HG03575 (cell line): ENCODE measurements around the gene ELAVL1.

Experiments
- ATAC-seq: cut with Tn5 transposase; IDR thresholded peaks from one replicate; pipeline ENCODE4 v1.9.1; 2021; ENCODE audit not compliant: unreplicated experiment, insufficient number of reproducible peaks, low FRiP score; ENCODE audit errors: extremely low read depth

ELAVL1 gene

DNA sequence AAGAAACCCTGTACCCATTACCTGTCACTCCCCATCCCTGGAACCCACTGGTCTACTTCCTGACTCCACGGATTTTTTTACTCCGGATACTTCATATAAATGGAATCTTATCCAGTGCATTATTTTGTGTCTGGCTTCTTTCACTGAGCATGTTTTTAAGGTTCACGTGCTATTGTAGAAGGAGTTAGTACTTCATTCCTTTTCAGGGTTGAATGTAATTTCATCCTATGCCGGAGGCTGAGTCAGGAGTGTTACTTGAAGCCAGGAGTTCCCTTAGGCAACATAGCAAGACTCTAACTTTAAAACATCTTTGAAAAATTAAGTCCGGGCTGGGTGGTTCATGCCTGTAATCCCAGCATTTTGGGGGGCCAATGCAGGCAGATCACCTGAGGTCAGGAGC is 17.9 kb upstream of the ELAVL1 start:
- ATAC-seq, result no peak

DNA sequence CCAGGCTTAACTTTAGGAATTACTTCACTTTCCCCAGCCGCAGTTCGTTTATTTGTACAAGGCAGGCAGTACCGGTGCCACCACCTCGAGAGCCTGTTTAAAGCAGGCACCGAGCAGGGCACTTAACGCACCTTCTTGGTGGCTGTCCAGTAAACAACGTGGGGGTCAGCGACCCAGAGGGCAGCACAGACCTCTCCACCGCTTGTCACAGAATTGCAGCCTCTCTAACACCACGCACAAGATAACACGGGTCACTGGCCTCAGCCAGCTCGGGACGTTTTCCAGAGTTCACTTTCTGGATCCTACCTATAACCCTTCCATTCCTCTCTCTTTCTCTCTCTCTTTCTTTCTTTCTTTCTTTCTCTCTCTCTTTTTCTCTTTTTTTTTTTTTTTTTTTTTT is 16.8 kb upstream of the ELAVL1 start:
- ATAC-seq, result no peak

DNA sequence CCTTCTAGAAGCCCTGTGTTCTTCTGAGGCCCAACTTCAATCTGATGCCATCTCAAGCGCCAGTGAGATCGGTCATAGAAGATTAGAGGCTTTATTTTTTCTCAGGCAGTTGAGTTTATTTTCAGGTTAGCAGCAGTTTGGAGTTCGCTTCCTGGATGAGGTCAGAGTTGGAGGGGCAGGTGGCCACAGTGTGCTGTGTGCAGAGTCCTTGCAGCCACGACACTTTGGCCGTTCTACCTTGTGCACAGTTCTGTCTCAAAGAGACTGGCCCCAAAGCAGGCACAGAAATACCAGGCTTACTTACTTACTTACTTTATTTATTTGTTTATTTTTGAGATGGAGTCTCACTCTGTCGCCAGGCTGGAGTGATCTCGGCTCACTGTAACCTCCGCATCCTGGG is 15.9 kb upstream of the ELAVL1 start:
- no peak for ATAC-seq

DNA sequence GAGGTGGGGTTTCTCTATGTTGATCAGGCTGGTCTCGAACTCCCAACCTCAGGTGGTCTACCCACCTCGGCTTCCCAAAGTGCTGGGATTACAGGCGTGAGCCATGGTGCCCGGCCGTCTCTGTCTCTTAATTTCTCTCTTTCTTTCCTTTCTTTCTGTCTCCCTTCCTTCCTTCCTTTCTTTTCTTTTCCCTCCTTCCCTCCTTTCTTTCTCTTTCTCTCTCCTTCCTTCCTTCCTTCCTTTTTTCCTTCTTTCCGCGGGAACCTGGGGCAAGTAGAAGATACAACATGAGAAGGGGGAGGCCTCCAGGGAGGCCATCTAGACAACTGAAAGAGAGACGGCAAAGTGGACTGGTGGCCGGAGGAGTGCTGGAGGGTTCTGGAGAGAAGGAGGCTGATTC is 15.2 kb upstream of the ELAVL1 start:
- ATAC-seq, result no peak

DNA sequence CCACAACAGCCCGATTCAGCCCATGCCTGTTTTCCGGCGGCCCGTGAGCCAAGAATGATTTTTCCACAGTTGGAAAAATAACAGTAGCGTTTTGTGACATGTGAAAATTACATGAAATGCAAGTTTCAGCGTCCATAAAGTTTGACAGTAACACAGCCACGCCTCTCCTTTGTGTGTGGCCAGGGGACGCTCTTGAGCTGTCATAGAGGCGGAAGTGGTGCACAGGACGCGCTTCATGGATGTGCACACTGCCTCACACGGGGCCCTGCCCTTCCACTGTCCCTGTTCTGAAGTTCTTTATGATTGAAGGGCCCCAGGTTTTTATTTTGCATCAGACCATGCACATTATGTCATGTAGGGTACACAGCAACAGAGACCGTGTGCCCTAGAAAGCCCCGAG is 12.4 kb upstream of the ELAVL1 start:
- ATAC-seq, result no peak

DNA sequence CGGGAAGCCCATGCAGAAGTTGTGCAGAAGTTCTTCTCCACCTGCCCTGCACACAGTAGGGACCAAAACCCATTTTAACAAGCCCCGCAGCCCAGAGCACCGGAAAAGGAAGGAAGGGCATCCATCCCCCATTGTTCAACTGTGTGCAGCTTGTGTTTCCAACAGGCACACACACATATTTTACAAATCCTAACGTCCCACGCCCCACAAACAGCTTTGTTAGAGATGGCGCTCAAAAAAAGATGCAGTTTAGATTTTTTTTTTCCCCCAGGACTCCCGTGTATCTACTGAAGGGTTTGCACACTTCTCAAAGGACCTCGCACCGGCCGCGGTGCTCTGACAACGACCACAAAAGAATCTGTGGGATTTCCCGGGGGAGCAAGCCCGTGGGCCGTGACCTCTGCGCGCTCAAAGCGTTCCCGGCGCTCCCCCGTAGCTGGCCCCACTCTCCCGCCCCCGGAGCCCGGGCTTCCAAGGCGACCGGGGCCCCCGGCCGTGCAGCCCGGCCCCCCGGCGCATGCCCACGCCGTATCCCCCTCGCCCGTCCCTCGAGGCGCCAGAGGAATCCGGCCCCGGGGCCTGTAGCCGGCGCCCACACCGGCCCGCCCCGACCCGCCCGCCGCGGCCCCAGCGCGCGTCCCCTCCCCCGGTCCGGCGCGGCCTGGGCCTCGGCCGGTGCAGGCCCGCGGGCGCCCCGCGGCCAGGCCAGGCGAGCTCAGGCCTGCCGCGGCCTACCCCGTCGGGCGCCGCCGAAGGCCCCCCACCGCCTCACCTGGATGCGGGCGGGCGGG is 523 bp downstream of the ELAVL1 start:
- ATAC-seq, result no peak

DNA sequence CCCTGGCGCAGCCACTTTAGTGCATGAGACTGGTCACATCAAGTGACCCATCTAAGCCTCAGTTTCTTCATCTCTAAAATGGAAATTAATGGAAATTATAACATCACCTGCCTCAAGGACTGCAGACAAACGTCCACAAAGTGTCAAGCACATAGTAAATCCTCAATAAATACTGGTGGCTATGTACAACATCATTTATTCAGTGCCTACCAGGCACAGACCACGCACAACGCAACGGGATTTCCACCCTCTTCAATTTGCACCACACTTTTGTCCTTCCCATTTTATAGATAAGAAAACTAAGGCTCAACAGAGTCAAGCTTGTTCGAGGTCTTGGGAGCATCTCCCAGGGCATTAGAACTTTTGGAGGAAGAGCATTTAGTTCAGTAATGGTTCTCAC is 1.4 kb downstream of the ELAVL1 start:
- no peak for ATAC-seq

DNA sequence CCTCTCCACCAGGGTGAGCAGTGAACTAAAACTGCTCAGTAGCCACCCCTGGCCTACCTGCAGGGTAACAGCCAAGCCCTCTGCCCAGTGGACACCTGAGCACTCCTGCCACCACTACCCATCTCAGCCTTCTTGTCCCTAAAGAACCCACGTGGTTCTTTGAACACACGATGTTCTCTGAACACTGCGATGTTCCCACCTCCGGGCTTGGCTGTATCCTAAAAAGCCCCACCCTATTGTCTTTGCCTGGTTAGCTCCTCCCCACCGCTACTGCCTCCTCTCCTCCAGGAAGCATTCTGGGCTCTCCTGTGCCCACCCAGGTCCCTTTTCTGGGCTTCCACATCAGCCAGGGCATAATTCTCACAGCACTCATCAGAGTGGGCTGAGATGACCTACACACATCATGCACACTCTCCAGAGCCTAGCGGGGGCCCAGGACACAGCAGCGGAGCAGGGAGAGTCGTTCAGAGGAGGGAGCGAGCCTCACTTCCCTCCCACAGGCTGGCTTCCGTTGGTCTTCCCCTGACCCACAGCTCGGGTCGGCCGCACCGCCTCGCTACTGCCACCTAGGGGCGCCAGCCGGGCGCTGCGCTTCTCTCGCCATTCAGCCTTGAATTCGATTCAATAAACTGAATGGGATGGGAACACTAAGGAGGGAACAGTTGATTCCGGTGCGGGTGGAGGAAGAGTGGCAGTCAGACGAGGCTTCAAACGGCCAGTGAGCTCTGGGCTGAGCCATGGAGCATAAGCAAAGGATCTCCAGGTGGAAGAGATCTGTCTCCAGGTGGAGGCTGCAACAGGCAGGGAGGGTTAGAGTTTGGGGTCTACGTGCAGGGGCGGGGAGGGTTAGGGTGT is 3.2 kb downstream of the ELAVL1 start:
- ATAC-seq, result no peak

DNA sequence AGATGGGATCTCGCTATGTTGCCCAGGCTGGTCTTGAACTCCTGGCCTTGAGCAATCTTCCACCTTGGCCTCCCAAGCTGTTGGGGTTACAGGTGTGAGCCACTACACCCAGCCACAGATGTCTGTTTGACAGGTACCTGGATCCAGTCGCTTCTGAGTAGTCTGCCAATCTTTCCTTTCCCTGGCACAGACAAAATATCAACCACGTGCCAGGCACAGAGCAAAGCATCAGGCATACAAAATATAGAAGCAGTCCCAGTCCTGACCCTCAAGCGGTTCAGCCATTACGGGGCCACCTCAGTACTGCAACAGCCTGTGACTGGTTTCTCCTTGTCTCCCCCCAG is 3.8 kb downstream of the ELAVL1 start:
- no peak for ATAC-seq

DNA sequence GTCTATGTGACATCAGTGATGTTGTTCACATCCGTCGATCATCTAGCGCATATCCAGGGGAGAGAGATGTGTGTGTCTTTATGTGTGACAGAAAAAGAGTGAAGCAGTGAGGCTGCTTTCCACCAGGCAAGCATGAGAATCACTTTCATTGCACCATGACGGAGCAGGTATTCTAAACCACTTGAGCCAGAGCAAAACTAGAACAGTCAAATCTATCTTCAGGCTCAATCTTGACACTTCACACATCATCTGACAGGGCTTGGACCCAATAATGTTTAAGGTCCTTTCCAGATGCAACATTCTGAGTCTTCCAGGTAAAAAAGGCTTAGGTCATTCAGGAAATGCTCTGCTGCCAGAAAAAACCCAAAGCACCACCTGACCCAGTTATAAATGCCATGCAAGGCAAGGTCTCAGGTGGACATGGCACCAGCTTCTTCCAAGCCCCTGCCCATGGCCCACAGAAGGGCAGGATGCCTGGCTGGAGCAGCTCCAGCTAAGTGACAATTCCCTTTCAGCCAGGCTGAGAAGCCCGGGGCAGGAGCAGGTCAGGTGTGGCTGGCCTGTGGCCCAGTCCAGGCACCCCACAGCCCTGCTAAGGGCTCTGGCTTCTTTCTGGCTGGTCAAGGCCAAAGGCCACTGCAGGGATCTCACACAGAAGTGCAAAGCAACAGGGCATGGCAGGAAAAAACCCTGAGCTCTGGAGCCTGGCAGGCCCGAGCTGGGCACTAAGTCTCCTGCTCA is 5.0 kb downstream of the ELAVL1 start:
- ATAC-seq, result no peak

DNA sequence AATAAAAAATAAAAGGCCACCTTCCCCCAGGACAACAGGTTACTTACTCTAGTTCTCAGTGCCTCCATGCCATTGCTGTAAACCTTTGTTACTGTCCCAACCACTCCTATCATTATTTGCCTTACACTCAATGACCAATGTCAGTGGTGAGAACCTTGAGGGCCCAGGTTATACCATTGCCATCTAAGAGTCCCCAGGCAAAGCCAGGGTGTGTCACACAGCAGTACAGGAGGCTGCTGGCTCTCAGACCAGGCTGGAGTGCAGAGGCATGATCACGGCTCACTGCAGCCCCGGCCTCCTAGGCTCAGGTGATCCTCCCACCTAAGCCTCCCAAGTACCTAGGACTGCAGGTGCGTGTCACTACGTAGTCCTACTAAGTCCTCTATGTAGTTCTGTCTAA is 6.1 kb downstream of the ELAVL1 start:
- no peak for ATAC-seq

DNA sequence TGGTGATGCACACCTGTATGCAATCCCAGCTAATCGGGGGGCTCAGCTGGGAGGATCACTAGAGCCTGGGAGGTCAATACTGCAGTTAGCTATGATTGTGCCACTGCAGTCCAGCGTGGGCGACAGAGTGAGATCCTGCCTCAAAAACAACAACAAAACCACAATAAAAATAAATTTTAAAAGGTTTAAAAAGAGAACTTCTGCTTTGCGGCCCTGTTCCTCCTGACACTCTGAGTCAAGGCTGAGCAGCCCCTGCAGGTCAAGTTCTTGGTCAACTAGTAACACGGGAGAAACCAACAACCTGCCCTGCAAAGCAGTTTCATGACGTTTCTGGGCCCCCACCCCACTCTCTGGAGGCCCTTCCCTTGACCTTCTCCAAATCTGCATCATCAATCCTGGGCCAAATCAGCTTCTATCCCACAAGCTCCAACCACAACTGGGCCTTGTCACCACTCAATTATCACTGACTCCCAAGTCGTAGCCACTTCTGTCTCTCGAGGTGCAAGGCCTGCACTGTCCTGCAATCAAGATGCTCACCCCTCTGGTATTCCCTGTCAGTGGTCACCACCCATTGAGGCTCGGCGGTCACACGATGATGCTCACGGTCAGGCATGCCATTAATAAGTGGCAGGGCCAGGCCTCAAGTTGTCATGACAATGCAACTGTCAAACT is 7.5 kb downstream of the ELAVL1 start:
- ATAC-seq, result no peak

DNA sequence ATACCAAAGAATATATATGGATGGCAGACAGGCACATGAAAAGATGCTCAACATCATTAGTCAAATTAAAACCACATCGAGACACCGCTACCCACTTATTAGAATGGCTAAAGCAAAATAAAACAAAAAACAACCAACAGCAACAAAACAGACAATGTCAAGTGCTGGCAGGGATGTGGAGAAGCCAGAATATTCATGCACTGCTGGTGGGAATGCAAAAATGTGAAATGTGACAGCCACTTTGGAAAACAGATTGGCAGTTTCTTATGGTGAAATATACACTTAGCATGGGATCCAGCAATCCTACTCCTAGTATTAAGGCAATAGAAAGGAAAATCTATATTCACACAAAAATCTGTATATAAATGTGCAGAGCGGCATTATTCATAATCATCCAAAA is 8.6 kb downstream of the ELAVL1 start:
- ATAC-seq, result no peak

DNA sequence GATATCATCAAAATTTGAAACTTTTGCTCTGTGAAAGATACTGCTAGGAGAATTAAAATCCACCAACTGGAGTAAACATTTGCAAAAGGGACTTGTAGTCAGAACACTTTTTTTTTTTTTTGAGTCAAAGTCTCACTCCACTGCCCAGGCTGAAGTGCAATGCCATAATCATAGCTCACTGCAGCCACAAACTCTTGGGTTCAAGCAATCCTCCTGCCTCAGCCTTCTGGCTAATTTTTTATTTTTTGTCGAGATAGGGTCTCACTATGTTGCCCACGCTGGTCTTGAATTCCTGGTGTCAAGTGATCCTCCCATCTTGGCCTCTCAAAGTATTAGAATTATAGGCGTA is 9.7 kb downstream of the ELAVL1 start:
- ATAC-seq, result no peak

DNA sequence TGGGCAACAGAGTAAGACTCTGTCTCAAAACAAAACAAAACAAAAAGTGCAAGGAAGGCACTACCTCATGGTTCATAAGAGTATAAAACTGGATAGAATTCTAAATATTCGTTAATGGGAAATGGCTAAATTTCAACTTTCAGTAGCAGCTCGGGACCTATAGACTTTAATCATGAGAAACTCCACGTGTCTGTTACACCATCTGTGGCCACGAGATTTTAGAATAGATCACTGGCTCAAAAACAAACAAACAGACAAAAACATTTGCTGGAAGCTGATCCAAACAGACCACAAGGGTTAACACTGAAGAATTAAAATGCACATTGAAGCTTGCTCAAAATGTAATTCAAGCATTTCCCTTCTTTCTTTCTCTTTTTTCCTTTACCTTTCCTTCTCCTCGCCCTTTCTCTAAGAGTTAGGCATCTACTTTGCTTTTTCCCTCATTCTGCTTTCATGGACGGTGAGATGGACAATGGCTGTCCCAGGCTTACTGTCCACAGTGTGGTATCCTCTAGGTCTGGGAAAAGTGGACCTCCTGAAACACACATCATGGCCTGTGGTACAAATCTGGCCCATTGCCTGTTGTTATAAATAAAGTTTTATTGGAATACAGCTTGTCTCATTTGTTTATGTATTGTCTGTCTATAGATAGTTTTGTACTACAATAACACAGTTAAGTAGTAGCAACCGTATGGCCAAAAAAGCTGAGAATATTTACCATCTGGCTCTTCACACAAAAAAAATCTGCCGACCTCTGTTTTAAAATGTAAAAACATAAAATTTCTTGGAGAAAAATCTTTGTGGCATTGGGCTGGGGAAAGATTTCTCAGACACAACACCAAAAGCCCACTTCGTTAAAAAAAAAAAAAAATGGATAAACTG is 10.3 kb downstream of the ELAVL1 start:
- ATAC-seq, result no peak

DNA sequence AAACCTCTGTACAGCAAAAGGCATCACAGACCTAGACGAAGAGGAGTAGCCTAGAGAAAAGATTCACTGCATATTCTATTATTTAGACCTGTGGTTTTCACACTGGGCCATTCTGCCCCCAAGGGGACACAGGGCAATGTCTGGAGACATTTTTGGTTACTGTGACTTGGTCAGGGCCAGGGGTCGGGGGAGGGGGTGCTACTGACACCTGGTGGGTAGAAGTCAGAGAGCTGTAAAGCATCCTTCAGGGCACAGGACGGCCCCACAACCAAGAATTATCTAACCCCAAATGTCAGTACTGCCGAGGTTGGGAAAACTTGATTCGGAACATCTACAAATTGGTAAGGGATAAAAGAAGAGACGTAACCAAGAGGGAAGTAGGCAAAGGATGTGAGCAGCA is 11.3 kb downstream of the ELAVL1 start:
- ATAC-seq, result no peak

DNA sequence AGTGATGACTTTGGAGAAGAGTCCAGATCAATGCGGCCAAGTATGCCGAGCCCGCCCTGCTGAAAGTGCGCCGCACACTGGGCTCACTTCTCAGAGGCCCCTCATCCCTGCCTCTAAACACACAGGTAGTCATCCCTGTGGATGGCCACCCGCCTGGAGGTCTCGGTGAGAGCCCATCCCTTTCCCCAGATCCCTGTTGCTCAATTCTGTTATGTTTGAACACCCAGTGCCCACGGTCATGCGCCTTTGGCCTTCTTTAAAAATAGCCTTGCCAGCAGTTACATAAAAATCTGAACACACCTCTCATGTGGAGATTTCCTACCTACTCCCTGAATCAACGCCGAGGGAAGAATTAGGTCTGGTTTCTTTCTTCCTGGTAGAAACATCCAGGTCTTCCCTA is 11.9 kb downstream of the ELAVL1 start:
- ATAC-seq, result no peak

DNA sequence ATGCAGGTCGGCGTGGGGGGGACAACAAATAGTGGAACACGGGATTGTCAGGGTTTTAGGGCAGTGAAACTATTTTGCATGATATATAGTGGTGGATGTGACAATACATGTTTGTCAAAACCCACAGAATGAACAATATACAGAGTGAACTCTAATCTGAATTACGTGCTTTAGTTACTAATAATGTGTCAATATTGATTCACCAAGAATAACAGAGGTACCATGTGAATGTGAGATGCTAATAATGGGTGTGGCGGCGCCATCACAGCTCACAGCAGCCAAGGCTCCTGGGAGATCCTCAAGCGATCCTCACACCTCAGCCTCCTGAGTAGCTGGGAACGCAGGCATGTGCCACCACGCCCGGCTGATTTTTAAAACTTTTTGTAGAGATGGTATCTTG is 12.9 kb downstream of the ELAVL1 start:
- ATAC-seq, result no peak
